K562 (cell line): ENCODE data around the gene GRIN2A. TPM values are rescaled to one million over a fixed set of nuclear protein-coding genes. Genes with fewer than 3 reads are reported as not detected.

Source experiments
- ATAC-seq: fragments of 200-7000 bp; cut with Tn5 transposase; 3 replicates; pipeline ENCODE4 v1.9.1; 2020; ENCODE audit warnings: moderate library complexity
- BruUV-seq: library from RNA; stranded (reverse); fragments of 400-500 nt; replicated peaks from 2 replicates; lab custom pipeline; 2021; lab: Mats Ljungman, UMichigan
- CTCF ChIA-PET: fragments of 300-600 bp; formaldehyde crosslinking; extraction: SDS; loops from one replicate; lab custom pipeline; 2021; ENCODE audit warnings: low intra/inter-chr PET ratio; lab: Yijun Ruan, JAX
- POLR2A ChIA-PET: fragments of 300-600, 350-650 bp; sonication (Branson Sonifier 250); formaldehyde crosslinking; extraction: SDS; loops from one replicate; lab custom pipeline; 2021; ENCODE audit warnings: antibody characterized with exemption, inconsistent platforms; lab: Yijun Ruan, JAX
- DNase-seq, 4 experiments: peaks; one replicate each; pipeline versions ENCODE4 v3.0.0 to v3.0.0-alpha.2; 2011 to 2018; ENCODE audit warnings: low spot score in 3 of 4, mixed read lengths in 3 of 4; ENCODE audit errors: extremely low read depth in 1 of 4
- FAIRE-seq: peaks from 2 replicates; lab custom pipeline; 2011; peaks lifted over from hg19 to GRCh38; lab: Jason Lieb, UNC
- H2AFZ ChIP-seq: 2 replicates; pipeline ENCODE4 v1.6.0; 2011; ENCODE audit warnings: low read depth, low read length, control low read depth, inconsistent platforms
- H3K27ac ChIP-seq: fragments of 200-600 bp; 3 replicates; pipeline ENCODE4 v1.8.0; 2011; ENCODE audit warnings: low read depth, mild to moderate bottlenecking, control low read depth, inconsistent platforms, low read length, moderate library complexity, mixed read lengths; ENCODE audit errors: extremely low read depth
- H3K27me3 ChIP-seq, 2 experiments: fragments of 300-600 bp in 1 of 2; 2 replicates in 1 of 2; 3 replicates in 1 of 2; pipeline versions ENCODE4 v1.6.0 to v1.8.0; 2011; ENCODE audit warnings: inconsistent platforms in 2 of 2, low read length in 2 of 2, mild to moderate bottlenecking in 1 of 2, mixed read lengths in 1 of 2, moderate library complexity in 1 of 2; ENCODE audit not compliant: control insufficient read depth in 2 of 2, insufficient read depth in 2 of 2
- H3K36me3 ChIP-seq: fragments of 300-600 bp; 3 replicates; pipeline ENCODE4 v1.8.0; 2011; ENCODE audit warnings: mild to moderate bottlenecking, low read length, inconsistent platforms; ENCODE audit not compliant: control insufficient read depth, insufficient read depth
- H3K4me1 ChIP-seq, 2 experiments: fragments of 200-600 bp in 1 of 2; replicated peaks in 1 of 2; 2 replicates in 1 of 2; 3 replicates in 1 of 2; pipeline versions ENCODE4 v1.5.1 to v1.8.0; 2011; ENCODE audit warnings: inconsistent platforms in 2 of 2, low read length in 2 of 2, mild to moderate bottlenecking in 1 of 2, mixed read lengths in 1 of 2, moderate library complexity in 1 of 2; ENCODE audit not compliant: control insufficient read depth in 2 of 2, insufficient read depth in 2 of 2
- H3K4me2 ChIP-seq: 2 replicates; pipeline ENCODE4 v1.6.1; 2011; ENCODE audit warnings: low read length, control low read depth, inconsistent platforms, mixed read lengths; ENCODE audit not compliant: insufficient read depth
- H3K4me3 ChIP-seq: fragments of 200-600 bp; sonication (generic), shearing (Covaris generic); 2 replicates; pipeline ENCODE4 v1.5.1; 2016; ENCODE audit warnings: control low read depth, inconsistent platforms
- H3K79me2 ChIP-seq: fragments of 200-600 bp; 3 replicates; pipeline ENCODE4 v1.8.0; 2011; ENCODE audit warnings: low read length, inconsistent platforms; ENCODE audit not compliant: control insufficient read depth, insufficient read depth
- H3K9ac ChIP-seq, 2 experiments: 2 replicates each; pipeline versions ENCODE4 v1.6.0 to v1.6.1; 2011; ENCODE audit warnings: low read depth in 2 of 2, low read length in 2 of 2, control low read depth in 1 of 2, inconsistent platforms in 1 of 2, mild to moderate bottlenecking in 1 of 2, mixed read lengths in 1 of 2; ENCODE audit not compliant: insufficient read depth in 1 of 2
- H3K9me1 ChIP-seq: one replicate; pipeline ENCODE4 v1.6.0; 2011; ENCODE audit warnings: inconsistent platforms, mild to moderate bottlenecking, low read length, moderate library complexity; ENCODE audit not compliant: control insufficient read depth, insufficient read depth
- H3K9me3 ChIP-seq: replicated peaks from 2 replicates; pipeline ENCODE4 v1.5.1; 2011; ENCODE audit warnings: low read depth, low read length, inconsistent platforms; ENCODE audit not compliant: control insufficient read depth, insufficient read depth
- H4K20me1 ChIP-seq: replicated peaks from 2 replicates; pipeline ENCODE4 v1.6.1; 2011; ENCODE audit warnings: low read length, inconsistent platforms, mixed read lengths; ENCODE audit not compliant: control insufficient read depth, insufficient read depth
- HNRNPK ChIP-seq: fragments of 200-400 bp; formaldehyde crosslinking; IDR thresholded peaks from one replicate; pipeline ENCODE4 v1.6.1; 2018; ENCODE audit warnings: mild to moderate bottlenecking, low read depth, low read length; ENCODE audit not compliant: poor library complexity, severe bottlenecking
- KAT2B ChIP-seq: IDR thresholded peaks from one replicate; pipeline ENCODE4 v1.6.1; 2012; ENCODE audit warnings: low read depth, mild to moderate bottlenecking, control low read depth, inconsistent platforms, low read length, moderate library complexity
- MTA1 ChIP-seq: fragments of 450-650 bp; IDR thresholded peaks from 2 replicates; pipeline ENCODE4 v1.6.1; 2017; ENCODE audit warnings: borderline replicate concordance
- POLR2AphosphoS5 ChIP-seq: IDR thresholded peaks from 2 replicates; pipeline ENCODE4 v1.6.1; 2011; ENCODE audit warnings: mild to moderate bottlenecking, low read depth, low read length, moderate library complexity; ENCODE audit not compliant: control insufficient read depth, insufficient read depth
- ZNF133 ChIP-seq: fragments of 250-450 bp; sonication (Bioruptor Pico); IDR thresholded peaks from 2 replicates; pipeline ENCODE4 v1.4.0; 2020; ENCODE audit warnings: mild to moderate bottlenecking
- WGBS: fragments of 100-300 bp; shearing (Covaris generic); methylation state at CpG from one replicate; pipeline ENCODE4 v1.1.6; 2016; ENCODE audit warnings: low coverage, mixed read lengths; ENCODE audit not compliant: insufficient coverage; ENCODE audit errors: missing lambda C conversion rate; 5-methylcytosine and 5-hydroxymethylcytosine counted together
- in situ Hi-C: fragments of 300-500 bp; cut with MboI; formaldehyde crosslinking; loops from 4 replicates; pipeline ENCODE4 v1.15.0; 2018; ENCODE audit warnings: inconsistent platforms, mixed read lengths
- intact Hi-C: fragments of 100-400 bp; cut with micrococcal nuclease; formaldehyde crosslinking; loops from 2 replicates; pipeline ENCODE4 v1.14.2; 2022
- polyA plus RNA-seq, 8 experiments: library from polyadenylated mRNA; depleted of rRNA in 4 of 8; stranded (reverse) in 5 of 8; unstranded in 3 of 8; fragments of >200 nt; fragmentation: Nextera tagmentation in 2 of 8; fragmentation: Illumina TruSeq in 1 of 8; extraction: Ambion mirVana in 2 of 8; extraction: Trizol in 1 of 8; gene quantifications; 2 replicates each; pipeline versions ENCODE4 v1.2.1 to v1.2.3, GENCODE V29; 2011 to 2014; ENCODE audit warnings: inconsistent platforms in 1 of 8, missing spikeins in 1 of 8
- total RNA-seq, 7 experiments: library from RNA; depleted of rRNA in 6 of 7; stranded (reverse); fragments of >200 nt in 6 of 7; fragmentation: Illumina TruSeq in 2 of 7; extraction: Trizol in 2 of 7; gene quantifications; 2 replicates each; pipeline versions ENCODE4 v1.2.1 to v1.2.3, GENCODE V29; 2011 to 2021; ENCODE audit warnings: low replicate concordance in 1 of 7
- TF ChIP-seq, protein P1 (sequence below), 2 experiments: fragments of 450-650 bp; conservative IDR thresholded peaks; 2 replicates each; pipeline ENCODE4 v1.6.1; 2017; ENCODE audit warnings: mild to moderate bottlenecking in 2 of 2, moderate library complexity in 2 of 2
- TF ChIP-seq, protein P2 (sequence below), 2 experiments: fragments of 450-650 bp in 1 of 2; sonication (generic) in 1 of 2; formaldehyde crosslinking; conservative IDR thresholded peaks; 2 replicates each; pipeline versions ENCODE4 v1.4.0 to v1.8.1; 2020 to 2022; ENCODE audit warnings: mild to moderate bottlenecking in 1 of 2, missing genetic modification reagents in 1 of 2

GRIN2A gene
- total and polyA plus RNA-seq, 9 of the 15 experiments (the other 6 are each of a cell fraction or from before 2014, with no cell fraction given) = not detected

DNA sequence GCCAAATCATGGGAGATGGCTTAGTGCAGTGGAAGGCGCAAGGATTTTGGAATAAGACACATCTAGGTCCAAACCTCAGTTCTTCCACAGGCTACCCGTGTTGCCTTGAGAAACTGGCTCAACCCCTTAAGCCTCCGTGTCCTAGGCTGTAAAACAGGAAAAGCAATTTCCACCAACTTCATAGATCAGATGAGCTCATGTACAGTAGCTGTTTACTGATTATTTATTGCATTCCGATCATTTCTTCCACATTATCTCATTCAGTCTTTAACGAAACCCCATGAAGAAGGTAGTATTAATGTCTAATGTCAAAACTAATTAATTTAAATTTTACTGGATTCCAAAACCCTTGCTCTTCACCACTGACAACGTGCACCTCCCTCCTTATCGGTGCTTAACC, 231.6 kb downstream of the GRIN2A start:
- Histone ChIP-seq H4K20me1 (no peaks in the 10 kb centered on the region; the same call in 1 of the 2 replicates), H3K9me1 (no peaks in the 10 kb centered on the region), H3K4me2 (no peak overlapping the region), H3K9me3 (no peaks in the 10 kb centered on the region), H3K27ac (no peak overlapping the region), H3K27me3 (peaks cover 0 to 4% of the 10 kb centered on the region in 2 experiments; a peak in 1 of 5 replicates), H3K9ac (no peak overlapping the region), H3K79me2 (no peaks in the 10 kb centered on the region), H3K4me1 (no peaks in the 10 kb centered on the region), H2AFZ (no peak overlapping the region), H3K36me3 (no peaks in the 10 kb centered on the region), H3K4me3 (no peak overlapping the region)
- DNase-seq (no peak), FAIRE-seq (no peak), ATAC-seq (no peak)
- POLR2A ChIA-PET = interaction anchor here (1.0 kb wide), 1 partner anchor 21 kb away, joined by 3 read pairs; no protein-coding TSS in a partner anchor
- in situ Hi-C loops = no loop called here
- intact Hi-C loops = no loop called here
- CTCF ChIA-PET = no interaction called here
- TF ChIP-seq, protein P1, sequence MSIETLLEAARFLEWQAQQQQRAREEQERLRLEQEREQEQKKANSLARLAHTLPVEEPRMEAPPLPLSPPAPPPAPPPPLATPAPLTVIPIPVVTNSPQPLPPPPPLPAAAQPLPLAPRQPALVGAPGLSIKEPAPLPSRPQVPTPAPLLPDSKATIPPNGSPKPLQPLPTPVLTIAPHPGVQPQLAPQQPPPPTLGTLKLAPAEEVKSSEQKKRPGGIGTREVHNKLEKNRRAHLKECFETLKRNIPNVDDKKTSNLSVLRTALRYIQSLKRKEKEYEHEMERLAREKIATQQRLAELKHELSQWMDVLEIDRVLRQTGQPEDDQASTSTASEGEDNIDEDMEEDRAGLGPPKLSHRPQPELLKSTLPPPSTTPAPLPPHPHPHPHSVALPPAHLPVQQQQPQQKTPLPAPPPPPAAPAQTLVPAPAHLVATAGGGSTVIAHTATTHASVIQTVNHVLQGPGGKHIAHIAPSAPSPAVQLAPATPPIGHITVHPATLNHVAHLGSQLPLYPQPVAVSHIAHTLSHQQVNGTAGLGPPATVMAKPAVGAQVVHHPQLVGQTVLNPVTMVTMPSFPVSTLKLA (conservative IDR thresholded peaks at IDR 0.05) = no peak
- TF ChIP-seq POLR2AphosphoS5 (no peak), HNRNPK (no peak), KAT2B (no peak), ZNF133 (CRISPR knock-in tag) (no peak), MTA1 (no peak)
- TF ChIP-seq, protein P2, sequence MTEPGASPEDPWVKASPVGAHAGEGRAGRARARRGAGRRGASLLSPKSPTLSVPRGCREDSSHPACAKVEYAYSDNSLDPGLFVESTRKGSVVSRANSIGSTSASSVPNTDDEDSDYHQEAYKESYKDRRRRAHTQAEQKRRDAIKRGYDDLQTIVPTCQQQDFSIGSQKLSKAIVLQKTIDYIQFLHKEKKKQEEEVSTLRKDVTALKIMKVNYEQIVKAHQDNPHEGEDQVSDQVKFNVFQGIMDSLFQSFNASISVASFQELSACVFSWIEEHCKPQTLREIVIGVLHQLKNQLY (CRISPR knock-in tag; conservative IDR thresholded peaks at IDR 0.05) = no peak
- BruUV-seq = no TSS peak
- WGBS = 0% methylated on average over 7 of the region's 7 CpGs
